A172 (cell line): Measurements from ENCODE around the gene APAF1. TPM values are rescaled to one million over a fixed set of nuclear protein-coding genes. Genes with fewer than 3 reads are reported as not detected.

Source experiments
- DNase-seq: peaks from one replicate; pipeline ENCODE4 v3.0.0-alpha.2; 2015; ENCODE audit warnings: low spot score
- total RNA-seq: library from RNA; depleted of rRNA; stranded (reverse); fragments of >200 nt; shearing (Covaris generic); gene quantifications from 2 replicates; pipeline ENCODE4 v1.2.3, GENCODE V29; 2014

The APAF1 gene
- total RNA-seq, 1 experiment from 2014 or later: 16.3 TPM

DNA sequence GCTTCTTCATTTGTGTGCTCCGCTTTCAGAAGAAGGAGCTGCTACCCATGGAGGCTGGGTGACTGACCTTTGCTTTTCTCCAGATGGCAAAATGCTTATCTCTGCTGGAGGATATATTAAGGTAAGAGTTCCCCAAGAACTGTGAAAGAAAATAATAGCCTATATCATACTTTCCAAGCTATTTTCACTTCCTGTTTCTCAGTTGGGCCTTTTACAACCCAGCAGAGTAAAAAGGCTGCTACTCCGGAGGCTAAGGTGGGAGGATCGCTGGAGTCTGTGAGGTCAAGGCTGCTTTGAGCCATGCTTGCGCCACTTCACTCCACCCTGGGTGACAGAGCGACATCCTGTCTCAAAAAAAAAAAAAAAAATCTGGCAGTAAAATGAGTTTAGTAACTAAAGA lies 82.1 kb downstream of the APAF1 start:
- DNase-seq: no peak

DNA sequence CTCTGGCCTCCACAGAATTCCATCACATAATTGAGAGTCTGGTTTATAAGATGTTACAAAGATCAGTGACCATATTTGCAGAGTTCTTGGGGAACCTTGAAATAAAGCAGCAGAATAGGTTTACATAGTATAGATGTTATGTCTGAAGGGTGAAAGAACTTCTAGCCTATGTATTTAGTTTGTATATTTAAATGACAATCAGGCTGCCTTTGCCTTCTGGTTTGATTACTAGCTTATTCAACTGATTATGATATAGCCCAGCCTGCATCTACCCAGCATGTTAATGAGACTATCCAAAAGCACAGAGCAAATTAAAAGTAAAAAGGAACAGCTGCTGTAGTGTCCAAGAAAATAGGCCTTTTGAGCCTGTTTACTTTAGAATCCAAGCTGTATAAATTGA lies 85.3 kb downstream of the APAF1 start:
- DNase-seq: no peak

DNA sequence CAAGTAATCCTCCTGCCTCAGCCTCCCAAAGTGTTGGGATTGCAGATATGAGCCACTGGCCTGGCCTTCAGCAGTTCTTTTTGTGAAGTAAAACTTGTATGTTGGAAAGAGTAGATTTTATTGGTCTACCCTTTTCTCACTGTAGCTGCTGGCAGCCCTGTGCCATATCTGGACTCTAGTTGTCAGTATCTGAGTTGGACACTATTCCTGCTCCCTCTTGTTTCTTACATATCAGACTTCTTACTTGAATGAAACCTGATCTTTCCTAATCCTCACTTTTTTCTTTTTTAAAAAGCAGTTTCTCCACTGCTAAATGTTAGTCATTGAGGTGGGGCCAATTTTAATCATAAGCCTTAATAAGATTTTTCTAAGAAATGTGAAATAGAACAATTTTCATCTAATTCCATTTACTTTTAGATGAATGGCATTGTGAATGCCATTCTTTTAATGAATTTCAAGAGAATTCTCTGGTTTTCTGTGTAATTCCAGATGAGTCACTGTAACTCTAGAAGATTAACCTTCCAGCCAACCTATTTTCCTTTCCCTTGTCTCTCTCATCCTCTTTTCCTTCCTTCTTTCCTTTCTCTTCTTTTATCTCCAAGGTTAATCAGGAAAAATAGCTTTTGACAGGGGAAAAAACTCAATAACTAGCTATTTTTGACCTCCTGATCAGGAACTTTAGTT lies 88.7 kb downstream of the APAF1 start:
- no peak for DNase-seq

DNA sequence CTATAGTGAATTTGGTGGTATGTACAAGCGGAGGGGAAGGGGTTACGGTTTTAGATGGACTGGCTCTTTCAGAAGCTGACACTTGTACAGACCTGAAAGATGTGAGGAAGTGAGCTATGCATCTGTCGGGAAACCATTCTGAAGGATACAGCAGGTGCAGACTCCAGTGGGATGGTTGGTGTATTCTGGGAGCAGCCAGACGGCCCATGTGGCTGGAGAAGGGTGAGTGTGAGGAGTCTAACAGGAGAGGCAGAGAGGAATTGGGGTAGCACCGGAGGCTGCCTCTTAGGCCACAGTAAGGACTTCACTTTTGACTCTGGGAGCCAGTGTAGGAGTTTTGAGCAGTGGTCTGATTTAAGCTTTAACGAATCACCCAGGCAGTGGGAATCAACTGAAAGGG lies 90.7 kb downstream of the APAF1 start:
- no peak for DNase-seq

DNA sequence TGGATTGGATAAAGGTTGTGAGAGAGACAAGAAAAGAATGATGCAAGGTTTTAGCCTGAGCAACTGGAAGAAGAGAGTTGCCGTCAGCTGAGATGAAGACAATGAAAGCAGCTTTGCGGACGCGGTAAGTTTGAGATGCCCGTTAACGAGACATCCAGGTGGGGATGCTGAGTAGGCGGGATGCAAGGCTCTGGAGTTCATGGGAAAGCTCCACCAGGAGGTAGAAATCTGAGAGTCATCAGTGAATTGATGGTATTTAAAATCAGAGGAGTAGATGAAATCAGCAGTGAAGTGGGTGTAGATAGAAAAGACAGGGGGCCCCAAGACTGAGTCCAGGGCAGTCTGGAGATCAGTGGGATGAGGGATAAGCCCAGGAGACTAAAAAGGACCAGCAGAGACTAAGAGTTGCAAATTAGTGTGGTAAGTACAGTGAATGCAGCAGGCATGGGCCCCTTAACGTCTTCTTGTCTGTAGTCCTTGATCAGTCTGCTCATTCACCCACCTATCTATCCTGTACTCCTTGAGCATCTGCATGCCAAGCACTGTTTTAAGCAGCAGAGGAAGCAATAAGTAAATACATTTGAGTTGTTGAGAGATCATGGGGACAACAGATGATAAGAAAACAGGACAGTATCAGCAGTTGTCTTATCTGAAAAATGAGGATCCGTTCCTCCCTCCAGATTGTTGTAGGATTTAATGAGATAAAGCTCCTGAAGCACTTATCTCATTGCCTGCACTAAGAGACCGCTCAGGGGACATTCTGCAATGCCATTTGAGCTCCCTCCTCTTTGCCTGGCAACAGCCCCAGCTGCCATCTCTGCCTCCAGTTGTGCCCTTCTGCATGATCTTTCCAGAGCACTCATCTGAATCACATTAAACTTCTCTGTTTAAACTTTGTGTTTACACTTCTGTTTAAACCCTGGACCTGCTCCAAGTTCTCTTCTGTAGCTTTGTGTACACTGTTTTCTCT lies 91.5 kb downstream of the APAF1 start:
- DNase-seq: no peak

DNA sequence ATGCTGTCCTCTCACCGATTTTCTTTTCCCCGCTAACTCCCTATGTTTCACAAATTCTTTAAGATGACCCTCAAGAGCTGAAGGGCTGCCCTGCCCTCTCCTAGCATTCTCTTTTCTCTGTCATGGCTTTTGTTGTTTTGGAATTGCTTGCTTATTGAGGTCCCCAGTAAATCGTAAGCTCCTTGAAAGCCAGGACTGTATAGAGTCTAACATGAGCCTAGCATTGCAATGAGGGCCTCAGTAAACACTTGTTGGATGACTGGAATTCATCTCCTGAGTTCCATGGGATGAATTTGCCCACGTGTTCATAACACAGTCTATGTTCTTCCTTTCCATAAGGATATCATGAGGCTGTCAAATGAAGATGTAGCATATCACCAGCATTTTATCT lies 92.2 kb downstream of the APAF1 start:
- DNase-seq: no peak

DNA sequence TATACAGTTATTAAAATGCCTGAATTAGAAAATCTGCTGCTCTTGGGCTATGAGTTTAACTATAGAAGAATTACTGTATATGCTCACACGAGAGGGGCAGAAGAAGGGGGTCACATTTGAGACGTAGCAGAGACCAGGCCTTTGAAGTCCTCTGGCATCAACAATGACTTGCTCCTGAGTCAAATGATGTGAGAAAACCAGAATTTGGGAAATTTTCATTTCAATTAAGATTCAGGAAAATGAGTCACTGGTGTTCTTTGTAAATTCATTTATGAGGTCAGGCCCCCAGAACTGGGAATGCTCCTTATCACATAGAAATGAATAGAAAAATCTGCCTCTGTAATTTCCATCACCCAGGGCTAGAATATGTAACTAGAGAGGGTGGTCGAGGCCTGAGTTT lies 92.9 kb downstream of the APAF1 start:
- DNase-seq: no peak

DNA sequence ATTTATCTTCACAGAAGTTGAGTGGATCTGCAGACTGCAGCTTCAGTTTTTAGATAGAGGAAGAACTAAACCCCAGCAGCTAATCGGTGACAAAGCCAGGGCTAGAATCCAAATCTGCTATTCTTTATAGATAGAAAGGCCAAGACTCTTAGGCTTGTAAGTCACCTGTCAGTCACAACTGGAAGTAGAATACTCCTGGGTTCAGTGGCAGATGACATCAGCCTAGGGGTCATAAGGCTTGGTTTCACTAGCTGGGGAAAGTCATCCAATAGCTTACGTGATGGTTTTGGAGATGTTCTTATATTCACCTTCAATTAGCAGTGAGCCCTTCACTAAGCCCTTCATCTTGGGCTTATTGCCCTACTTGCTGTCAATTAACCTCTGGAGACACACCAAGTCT lies 93.4 kb downstream of the APAF1 start:
- no peak for DNase-seq

DNA sequence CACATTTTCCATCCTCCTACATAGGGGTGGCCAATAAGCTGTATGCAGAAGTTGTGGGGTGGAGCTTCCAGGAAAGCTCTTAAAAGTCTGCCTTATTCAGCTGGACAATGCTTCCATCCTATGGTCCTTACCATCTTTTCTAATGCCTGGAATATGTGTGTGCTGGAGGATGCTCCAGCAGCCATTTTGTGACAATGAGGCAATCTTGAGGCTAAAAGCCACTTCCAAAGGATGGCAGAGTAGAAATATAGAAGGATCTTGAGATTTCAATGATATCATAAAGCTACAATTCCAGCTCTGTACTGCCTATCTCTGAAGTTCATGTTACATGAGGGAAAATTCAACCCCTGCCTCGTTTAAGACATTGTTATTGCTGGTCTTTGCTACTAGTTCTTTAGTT lies 95.7 kb downstream of the APAF1 start:
- DNase-seq: no peak

DNA sequence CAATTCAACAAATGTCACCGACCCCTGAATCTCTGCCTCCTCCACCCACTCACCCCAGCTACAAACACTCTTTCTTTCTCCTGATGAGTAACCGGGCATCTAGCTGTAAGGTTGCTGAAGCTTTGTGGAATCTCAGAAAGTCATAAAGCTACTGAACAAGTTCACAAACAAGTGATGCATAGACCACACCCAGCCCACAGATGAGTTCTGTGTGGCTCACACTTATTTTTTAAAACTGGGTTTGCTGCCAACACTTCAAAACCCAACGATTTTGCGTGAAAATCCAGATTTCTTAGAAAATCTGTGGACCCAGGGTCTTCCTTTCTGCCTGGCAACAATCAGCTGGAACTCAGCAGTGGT lies 96.1 kb downstream of the APAF1 start:
- DNase-seq: no peak

DNA sequence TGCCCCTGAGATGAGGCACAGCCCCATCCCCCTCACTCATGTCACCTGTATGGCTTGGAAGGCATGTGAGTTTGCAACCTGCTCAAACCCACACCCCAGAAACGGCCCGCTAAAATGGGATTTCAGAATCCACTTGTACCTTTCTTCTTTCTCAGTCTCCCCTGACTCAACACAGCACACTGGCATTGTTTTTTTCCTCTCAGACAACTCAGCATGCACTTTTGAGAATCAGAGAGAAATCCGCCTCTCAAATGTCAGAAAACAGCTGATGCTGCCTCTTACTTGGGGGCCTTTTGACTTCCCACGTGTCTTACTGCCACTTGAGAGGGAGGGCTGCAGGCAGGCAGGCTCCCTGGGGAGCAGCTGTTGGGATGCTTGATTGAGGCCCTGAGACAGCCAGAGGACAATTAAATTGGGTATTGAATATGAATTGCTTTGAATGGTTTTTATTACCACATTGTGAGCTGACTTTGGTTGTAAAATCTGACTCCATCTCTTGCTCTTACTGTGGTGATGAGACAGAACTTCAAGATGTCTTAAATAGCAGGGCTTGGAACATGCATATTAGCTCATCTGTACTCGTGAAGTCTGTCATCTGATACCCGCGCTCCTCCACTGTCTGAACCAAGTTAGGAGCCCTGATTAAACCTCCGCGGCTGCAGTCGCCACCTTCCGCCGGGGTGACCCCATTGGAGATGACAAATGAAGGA lies 96.6 kb downstream of the APAF1 start:
- no peak for DNase-seq

DNA sequence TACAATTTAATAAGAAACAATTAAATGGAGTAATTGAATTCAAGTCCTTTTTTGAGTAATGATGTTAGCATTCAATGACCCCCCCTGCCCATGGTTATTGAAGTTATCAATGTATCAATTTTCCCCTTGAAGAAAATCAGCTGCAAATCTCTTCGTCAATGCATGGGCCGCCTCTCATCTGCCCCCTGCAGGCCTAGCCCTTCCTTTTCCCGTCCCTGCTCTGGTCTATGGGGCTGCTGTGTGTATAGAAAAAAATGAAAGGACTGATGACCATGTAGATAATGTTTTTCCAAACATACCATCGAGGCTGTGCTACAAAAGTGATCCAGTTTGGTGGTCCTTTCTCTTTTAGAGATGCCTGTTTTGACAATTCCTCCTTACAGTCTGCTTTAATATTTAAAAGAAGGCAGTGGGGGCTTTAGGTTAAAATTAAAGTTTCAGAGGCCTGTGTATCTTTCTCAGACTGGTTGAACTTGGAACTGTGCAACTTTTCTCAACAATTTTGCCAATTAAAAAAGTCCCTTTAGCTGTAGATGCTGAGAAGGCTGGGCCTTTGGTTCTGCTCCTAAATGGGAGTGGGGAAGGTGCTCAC lies 98.4 kb downstream of the APAF1 start:
- no peak for DNase-seq

DNA sequence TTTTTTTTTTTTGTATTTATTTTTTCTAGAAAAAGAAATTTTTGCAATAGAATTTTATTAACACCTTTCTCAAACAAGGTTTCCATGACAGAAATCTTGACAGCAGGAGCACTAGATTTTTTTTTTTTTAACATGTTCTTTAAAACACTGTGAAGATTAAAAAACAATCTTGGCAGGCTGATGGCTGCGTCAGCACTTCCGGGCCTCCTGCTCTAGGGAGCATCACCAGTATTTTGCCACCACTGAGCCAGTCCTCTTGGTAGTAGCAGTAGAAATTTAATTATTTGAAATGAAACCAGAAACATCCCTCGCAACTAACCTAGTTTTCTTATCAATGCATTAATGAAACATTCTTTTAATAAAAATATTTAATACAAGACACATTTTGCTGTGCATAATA lies 99.6 kb downstream of the APAF1 start:
- no peak for DNase-seq

DNA sequence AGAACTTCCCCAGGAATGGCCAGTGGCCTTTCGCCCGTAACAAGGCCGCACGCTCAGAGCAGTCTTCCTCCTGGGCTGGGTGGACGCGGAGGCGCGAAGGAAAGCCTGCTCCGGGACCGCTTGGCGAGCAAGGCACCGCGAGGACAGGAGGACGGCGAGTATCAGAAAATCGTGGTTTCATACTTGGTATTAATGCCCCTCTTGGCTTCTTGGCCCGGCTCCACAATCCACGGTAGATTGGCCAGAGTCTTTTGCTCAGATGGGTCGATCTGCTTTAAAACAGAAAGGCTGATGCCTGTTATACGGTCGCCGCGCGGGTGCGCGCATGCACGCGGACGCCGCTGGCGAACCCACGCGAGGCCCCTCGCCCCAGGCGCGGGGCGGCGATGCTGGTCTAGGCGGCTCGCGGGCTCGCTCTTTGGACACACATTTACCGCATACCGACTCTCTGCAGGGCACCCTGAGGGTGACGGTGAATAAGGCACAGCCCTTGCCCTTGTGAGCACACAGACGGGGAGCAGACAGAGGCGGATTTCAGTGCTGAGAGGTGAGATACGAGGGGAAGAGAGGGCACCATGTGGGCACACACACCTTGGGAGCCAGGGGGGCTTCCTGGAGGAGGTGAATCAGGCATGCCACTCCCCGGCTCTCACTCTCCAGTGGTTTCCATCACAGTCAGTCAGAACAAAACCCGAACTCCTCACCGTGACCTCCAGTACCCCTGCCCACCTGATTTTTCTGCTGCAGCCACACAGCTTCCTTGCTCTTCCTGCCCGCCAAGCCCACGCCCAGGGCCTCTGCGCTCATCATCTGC lies 100.7 kb downstream of the APAF1 start:
- no peak for DNase-seq

DNA sequence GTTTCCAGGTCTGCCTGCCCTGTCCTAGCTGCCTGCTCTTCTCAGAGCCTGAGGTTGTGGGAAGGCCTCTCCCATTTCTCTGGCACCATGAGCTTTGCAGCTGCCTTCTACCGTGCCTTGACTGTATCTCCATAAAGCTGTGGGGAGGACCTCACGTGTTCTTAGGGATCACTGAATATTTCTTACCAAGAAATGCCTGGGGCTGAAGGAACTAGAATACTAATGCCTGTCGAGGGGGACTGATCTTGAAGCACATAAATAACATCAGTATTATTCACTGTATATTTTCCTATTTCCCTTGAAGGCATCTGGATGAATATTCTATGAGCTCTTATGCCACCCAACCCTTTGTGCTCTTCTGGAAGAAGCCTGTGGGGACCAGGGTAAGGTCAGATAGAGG lies 103.4 kb downstream of the APAF1 start:
- DNase-seq: no peak

DNA sequence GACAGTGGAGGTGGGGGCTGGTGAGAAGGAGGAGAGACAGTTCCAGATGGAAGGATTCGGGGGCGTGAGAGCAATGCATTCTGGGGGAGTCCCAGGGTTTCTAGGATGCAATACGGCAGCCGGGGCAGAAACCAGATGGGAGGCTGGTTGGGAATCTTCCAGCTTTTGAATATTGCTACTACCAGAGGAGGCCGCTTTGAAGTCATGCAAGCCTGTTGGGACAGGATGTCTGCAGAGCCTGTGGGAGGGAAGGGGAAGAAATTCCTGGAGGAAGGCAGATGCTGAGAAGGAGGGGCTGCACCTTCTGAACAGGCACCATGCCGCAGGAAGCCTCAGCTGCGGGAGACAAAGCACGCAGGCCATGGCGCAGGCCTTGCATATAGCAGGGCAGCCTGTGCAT lies 105.4 kb downstream of the APAF1 start:
- no peak for DNase-seq

DNA sequence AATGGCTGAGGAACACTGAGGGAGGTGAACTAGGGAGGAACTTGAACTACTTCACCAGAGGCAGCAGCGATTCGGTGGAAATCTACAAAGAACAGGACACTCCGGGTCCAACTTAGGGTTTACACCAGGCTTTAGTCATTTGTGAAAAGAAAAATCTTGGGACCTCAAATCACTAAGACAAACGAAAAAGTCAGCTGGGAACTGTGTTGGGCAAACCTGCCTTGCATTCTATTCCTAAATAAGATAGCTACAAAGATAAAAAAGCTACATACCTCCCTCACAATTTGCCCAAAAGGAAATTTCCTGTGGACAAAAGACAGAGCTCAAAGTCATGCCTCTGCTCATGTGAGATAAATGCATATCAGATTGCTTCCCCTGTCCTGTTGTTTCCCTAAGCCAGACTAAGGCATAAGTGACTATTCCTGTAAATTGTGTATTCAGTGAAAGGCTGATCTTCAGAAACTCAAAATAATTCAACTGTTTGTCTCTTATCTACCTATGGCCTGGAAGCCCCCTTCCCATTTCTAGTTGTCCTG lies 106.6 kb downstream of the APAF1 start:
- DNase-seq: no peak

DNA sequence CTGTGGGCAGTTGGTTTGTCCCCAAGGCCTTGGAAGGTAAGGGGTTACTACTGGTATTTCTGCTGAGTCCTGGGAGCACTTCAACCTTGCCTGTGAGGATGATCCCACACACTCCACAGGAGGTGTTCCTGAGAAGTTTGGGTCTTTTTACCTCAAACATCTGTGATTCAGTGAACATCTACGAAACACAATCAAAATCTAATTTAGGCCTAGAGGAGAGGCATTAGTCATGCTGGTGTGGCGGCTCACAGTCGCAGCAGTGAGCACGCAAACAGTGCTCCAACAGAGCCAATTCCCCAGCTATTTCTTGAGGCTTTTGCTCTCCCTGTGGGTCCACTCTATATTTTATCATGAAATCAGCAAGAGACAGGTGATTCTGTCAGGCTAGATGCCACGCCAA lies 107.6 kb downstream of the APAF1 start:
- DNase-seq: peak; percentile 59

DNA sequence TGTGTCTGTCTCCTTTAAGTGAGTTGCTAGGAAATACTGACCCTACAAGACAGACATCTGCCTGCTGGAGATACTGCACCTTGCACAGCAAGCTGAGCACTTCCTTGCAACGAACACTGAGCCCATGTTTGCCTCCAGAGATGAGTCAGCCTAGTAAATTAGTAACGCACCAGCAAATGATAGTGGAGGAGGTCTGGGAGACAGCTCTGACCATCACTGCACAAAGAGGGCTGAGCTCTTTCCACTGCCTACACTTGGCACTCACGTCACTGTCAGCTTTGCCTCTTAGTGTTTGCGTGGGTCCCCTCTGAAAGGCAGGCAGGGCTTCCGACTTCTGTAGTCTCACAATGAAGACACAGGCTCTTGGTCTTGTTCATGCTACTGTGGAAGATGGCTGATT lies 109.0 kb downstream of the APAF1 start:
- DNase-seq: peak; percentile 73

DNA sequence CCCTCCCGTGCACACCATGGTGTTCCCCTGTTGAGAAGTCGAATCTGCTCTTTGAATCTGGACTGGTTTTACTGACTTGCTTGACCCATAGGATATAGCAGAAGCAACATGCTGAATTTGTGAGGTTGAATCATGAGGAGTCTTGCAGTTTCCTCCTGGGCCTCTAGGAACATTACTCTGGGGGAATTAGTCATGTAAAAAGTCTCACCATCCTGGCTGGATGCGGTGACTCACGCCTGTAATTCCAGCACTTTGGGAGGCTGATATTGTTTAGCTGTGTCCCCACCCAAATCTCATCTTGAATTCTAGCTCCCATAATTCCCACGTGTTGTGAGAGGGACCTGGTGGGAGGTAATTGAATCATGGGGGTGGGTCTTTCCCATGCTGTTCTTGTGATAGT lies 110.8 kb downstream of the APAF1 start:
- peak; percentile 81 for DNase-seq

DNA sequence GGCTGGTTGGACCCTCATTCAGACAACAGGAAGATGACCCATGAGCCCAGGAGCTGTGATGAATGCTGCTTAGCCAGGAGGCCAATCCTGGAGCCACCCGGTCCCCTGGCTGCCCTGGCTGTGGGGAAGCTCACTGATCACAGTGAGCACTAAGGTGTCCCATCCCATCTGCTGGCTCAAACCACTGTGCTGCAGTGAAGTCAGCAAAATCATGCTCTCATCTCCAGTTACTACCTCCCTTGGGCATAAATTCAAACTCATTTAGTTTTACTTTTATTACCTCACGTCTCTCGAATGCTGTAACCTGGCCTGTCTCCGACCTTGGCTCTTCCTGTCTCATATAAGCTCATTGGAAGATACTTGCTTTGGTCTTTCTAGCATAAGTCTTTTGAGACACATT lies 112.4 kb downstream of the APAF1 start:
- DNase-seq: no peak
